Inflammatory macrophage treated with lipopolysaccharide for 1 hour (primary cell): ENCODE results near the gene DENND11.

Source experiments
- DNase-seq, 2 donors: peaks; one replicate each; pipeline ENCODE4 v3.0.0-alpha.2; 2020 to 2022

Gene DENND11, protein sequence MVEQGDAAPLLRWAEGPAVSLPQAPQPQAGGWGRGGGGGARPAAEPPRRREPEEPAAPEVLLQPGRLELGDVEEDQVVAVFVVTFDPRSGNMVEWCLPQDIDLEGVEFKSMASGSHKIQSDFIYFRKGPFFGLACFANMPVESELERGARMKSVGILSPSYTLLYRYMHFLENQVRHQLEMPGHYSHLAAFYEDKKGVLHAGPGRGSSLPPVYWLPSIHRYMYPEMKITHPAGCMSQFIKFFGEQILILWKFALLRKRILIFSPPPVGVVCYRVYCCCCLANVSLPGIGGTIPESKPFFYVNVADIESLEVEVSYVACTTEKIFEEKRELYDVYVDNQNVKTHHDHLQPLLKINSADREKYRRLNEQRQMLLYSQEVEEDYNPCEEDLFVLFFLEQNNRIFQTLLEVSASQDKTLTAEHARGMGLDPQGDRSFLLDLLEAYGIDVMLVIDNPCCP

GRCh38 chr7:141702047-141702567 is at the start of gene DENND11:
Gene DENND11 (minus strand): TSS chr7:141702166. CDS start chr7:141702153, 13 bp downstream.
- DNase-seq, result peak; percentile 45 to 58

DNA sequence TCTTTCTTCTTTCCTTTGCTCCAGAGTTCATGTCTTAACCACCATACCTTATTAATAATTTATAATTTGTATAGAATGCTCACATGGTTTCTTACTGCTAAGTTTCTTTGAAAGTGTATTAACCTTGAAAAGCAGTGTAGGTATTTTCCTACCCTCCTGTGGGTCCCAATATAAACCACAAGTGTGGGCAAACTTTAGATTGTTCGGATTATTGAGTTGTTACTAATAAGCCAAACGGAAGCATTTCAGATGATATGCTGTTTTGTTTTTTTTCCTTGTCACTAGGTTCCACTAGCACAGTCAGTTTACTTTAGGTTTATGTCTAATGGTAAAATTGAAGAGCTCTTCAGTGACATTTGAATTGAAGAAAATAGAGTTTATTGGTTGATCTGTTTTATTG is 46.4 kb upstream of the DENND11 start:
- DNase-seq, result no peak

DNA sequence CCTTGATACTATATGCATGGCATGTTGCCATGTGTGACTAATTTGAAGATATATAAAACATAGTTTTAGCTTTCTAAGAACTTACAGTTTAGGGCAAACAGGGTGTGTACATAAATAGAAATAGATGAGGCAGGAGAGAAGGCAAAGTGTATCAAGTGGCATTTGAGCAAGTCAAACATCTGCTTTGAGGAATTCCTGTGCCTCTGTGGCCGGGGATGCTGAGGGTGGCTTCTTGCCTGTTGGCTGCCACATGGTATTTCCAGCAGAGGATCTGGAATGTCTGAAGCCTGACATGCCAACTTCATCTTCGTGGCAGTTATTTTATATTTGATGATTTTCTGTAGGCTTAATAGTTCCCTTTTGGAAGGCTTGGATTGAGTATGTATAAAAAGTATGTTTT is 42.2 kb upstream of the DENND11 start:
- DNase-seq, result no peak

DNA sequence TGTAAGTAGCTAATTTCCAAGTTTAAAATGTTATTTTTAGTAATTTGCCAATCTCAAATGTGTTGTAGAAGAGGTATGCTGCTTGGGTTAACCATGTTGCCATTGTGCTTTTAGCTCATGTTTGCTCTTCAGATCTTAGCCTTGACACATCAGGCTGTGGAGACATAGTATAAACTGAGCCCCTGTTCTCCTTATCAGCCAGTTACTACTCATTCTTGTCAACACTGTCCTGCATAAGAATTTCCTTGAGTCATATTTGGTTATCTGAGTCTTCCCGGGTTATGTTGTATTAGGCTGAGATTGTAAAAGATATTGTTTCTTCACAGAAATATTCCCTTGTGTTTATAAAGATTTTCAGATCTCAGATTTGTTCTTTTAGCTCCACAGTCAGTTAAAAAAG is 40.3 kb upstream of the DENND11 start:
- DNase-seq, result no peak

GRCh38 chr7:141739250-141739649 is 37.3 kb upstream of the DENND11 start:
- no peak for DNase-seq

DNA sequence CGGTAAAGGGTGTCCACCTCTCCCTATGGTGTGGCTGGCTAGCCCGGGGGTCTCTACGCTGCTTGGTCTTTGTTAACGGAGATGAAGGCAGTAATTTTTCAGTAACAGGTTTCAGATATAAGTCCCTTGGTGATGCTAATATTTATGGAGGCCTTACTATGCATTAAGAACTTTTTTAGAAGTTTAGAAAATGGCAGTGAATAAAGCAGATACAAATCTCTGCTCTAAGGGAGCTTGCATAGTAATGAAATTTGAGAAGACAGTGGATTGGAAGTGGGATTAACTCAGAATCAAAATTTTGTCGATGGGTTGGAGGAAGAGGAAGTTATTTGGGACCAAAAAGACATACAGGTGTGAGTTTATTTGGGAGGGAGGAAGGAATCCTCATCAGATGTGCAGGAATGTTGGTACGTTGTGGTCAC is 36.6 kb upstream of the DENND11 start:
- DNase-seq, result no peak

- DNase-seq, result peak; percentile 95 to 98
These were observed 36.0 kb upstream of the DENND11 start, which contains the start of gene SSBP1 for GRCh38 chr7:141737836-141738591. Gene SSBP1 (plus strand): TSS chr7:141738358. CDS start chr7:141739167, 809 bp downstream.

- peak; percentile 7 to 13 for DNase-seq
These were observed 35.3 kb upstream of the DENND11 start for GRCh38 chr7:141737118-141737835.

DNA sequence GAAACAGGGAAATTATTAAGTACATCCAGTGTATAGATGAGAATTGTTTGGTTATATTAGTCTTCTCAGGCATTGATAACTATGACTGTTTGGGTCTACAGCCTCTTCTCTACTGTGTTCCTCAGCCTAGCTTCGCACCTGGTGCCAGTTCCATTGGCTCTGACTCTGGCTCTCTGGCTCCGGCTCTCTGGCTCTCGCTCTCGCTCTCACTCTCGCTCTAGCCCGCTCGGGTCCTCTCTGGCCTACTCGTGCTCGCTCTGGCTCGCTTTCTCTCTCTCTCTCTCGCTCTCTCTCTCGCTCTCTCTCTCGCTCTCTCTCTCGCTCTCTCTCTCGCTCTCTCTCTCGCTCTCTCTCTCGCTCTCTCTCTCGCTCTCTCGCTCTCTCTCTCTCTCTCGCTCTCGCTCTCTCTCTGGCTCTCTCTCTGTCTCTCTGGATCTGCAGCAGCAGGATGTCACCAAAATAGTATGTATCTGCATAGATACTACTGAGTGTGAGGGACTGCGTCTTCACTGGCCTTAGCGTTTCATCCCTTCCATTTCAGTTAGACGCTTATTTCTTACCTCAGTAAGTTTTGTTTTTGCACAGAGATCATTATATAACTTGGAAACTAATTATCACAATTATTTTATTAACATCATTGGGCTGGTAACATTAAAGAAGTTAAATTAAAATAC is 29.6 kb upstream of the DENND11 start:
- DNase-seq, result no peak

DNA sequence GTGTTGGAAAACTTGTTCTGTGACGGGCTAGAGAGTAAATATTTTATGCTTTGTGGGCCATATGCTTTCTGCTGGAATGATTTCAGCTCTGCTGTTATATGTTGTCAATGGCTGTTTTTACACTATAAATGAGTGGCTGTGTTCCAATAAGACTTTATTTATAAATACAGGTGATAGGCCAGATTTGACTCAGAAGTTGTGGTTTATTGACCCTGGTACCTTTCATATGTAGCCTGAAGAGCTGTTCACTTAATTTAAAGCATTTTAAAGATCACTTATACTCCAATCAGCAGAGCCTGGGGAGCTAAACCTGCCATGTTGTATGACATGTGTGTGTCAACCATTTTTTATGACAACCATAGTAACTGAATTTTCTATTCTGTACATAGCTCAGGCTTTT is 27.1 kb upstream of the DENND11 start:
- no peak for DNase-seq

DNA sequence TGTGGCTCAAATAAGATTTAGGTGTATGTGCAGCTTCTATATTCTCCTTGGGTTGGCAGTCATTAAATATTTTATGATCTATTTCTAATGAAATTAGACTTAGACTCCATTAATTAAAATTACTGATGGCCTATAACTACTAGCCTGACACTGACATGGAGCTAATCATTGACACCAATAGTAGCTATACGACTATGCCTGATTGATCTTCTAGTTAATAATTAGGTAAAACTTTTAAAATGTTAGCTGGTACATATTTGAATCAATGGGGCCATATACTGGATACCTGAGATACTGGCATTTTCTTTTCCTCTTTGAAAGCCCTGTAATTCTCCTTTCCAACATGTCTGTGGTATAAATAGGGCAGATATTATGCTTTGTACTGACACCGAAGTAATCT is 20.6 kb upstream of the DENND11 start:
- no peak for DNase-seq

DNA sequence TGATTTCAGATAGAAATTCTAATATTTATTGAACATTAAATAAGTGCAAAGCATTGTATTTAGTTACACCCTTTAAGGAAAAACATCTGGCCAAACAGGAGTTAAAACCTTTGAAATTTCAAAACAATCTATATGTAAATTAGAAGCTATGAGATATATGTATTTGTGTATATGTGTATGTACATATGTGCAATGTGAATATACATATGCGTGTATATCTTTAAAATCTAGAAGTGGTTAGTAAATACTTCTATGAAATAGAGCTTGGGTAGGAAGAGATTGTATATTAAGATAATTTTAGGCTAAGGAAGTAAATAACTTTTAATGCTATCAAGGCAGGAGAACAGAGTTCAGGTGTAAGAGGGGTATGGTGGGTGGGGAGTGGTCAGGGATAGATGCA is 15.5 kb upstream of the DENND11 start:
- no peak for DNase-seq

DNA sequence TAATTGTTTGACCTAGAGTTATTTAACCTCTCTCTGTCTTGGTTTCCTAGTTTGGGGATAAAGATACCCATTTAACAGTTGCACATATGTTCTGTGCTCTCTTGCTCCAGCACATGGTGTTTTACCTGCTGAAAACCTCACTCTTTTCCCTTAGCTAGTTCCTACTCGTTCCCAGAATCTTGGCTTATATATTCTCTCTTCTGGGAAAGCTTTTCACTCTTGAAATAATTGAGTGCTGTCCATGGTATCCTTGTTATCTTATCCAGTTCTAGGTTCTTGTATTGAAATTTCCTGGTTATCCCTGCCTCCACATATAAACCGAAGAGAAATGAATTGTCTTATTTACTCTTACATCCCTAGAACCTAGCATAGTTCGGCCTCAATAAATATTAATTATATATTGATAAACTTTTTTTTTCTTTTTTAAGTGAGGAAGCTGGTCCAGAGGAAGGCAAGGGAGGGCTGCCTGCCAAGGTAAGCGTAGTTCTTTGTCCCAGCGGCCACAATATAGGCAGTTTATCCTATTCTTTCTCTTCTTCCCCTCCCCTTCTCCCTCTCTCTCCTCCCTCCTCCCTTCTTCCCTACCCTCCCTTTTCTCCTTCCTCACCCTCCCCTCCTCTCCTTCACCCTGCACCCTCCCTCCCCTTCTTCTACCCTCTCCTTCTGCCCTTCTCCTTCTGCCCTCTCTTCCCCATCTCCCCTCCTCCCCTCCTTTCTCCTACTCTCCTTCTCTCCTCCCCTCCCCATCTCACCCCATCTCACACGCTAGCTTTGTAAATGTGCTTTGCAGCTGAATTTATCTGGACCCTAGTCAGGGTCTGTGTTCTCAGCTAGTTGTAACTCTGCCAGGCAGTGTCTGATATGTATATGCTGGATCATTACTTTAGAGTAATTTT is 14.1 kb upstream of the DENND11 start:
- DNase-seq, result no peak

- DNase-seq, result no peak
These were observed 13.1 kb upstream of the DENND11 start for GRCh38 chr7:141715018-141715417.

DNA sequence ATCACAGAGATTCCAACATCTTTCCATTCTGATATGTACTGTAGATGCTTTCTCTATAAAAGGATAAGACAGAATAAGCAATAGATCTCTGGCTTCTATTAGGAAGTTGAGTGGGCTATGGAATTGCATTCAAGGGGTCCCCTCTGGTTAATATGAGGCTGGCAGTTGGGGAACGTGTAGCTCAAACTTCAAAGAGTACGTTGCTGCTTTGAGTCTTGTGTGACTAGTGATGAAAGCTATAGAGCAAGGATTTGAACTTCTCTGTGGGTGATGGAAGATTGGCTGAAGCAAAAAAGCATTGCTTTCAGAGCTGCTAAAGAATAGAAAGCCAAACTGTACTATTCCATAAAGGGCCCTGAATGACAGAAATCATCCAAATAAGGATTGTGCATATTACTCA is 12.6 kb upstream of the DENND11 start:
- DNase-seq, result no peak

DNA sequence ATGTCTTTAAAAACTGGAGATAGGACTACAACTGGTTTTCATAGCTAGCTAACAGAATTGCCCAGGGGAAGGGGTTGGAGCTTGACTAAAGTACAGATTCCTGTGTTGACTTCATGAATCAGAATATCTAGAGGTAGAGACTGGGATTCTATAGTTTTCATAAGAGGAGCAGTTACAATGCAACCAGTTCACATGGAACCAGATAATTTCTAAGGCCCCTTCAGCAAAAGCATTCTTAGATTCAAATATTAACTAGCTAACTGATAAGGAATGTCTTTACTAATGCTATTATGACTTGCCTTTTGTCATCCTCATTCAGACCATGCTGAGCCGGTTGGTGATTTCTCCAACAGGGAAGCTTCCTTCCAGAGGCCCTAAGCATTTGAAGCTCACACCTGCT is 11.9 kb upstream of the DENND11 start:
- DNase-seq, result no peak

DNA sequence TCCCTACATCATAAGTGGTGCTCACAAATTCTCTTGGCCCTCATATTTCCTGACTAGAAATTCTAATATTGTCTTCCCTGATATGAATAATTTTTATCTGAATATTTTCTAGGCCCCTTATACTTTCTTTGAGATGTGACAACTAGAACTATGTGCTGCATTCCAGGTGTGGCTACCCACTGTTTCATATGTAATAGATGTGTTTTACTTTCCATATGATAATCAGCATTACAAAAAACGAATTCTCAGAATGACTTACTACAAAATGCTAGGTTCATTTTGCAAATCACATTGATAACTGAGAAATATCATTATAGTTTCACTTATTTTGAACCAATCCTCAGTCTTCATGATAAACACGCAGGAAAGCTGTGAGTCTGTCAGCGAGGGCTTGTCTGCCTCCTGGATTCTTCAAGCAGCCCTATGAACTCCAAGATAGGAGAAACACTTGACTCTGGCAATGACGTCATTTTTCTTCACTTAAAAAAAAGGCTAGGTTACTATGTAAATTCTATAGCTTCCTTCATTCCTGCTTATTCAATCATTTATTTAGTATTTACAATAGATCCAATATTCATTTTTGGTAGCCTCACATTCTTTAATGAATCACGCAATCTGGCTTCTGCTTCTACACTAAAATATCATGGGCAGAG is 10.8 kb upstream of the DENND11 start:
- no peak for DNase-seq

DNA sequence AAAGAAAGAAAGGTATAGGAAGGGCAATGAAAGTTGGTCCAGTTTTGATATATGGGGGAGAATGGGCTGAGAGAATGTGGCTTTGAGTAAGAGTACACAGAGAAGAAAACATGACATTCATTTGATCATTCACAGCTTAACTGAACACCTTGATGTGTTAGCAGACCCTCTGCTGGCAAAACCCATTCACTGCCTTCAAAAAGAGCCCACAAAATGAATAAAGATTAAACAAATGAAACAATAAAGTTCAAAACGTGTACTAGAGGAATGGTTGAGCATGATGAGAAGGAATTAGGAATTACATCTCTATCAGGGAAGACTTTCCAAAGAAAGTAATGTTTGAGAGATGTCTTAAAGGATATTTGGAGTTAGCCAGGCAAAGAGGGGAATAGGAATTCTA is 8.3 kb upstream of the DENND11 start:
- no peak for DNase-seq

DNA sequence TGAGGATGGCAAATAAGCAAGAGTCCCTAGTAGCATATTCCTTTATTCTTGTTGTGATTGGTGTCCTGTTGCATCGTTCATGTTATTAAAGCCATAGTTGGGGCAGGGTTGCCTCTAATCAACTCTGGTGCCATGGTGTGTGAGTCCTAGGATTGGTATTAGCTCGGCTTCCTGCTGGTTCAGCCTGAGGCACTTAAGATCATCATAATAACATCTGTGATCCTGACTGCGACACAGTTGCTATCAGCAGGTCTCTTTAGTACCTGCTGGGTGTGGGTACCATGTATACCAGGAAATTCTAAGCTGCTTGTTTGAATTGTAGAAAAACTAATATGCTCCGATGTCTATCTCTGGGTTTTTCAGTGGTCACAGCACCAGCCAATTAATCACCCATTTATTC is 7.8 kb upstream of the DENND11 start:
- no peak for DNase-seq

- no peak for DNase-seq
These were observed 7.4 kb upstream of the DENND11 start for GRCh38 chr7:141709318-141709717.

GRCh38 chr7:141708351-141708750 is 6.4 kb upstream of the DENND11 start, which contains the start of gene WEE2:
Gene WEE2 (plus strand): TSS chr7:141708353. CDS start chr7:141708759, 406 bp downstream.
- no peak for DNase-seq
